Bronchial epithelial cell (primary cell): Measurements from ENCODE around the gene CORO2B. TPM values are rescaled to one million over a fixed set of nuclear protein-coding genes. Genes with fewer than 3 reads are reported as not detected.
"Not testable (repeated sequence)": the region's sequence is repeated elsewhere in the genome, so short reads cannot be mapped to it uniquely, and the experiment has no call there.

Experiments used
- DNase-seq: peaks from one replicate; pipeline ENCODE4 v3.0.0-alpha.2; 2010; ENCODE audit warnings: low read depth
- FAIRE-seq: peaks from 2 replicates; lab custom pipeline; 2011; peaks lifted over from hg19 to GRCh38; lab: Jason Lieb, UNC
- H3K27me3 ChIP-seq: 2 replicates; pipeline ENCODE4 v1.5.1; 2011; ENCODE audit warnings: low read length; ENCODE audit not compliant: control insufficient read depth, insufficient read depth
- H3K36me3 ChIP-seq: 2 replicates; pipeline ENCODE4 v1.5.1; 2011; ENCODE audit warnings: low read length; ENCODE audit not compliant: control insufficient read depth, insufficient read depth
- H3K4me3 ChIP-seq: 2 replicates; pipeline ENCODE4 v1.5.1; 2011; ENCODE audit warnings: mild to moderate bottlenecking, low read depth, low read length, control low read depth
- total RNA-seq: library from RNA; depleted of rRNA; stranded (reverse); fragments of >200 nt; gene quantifications from 2 replicates; pipeline ENCODE4 v1.2.1, GENCODE V29; 2014
- TF ChIP-seq, protein P1 (sequence below): IDR thresholded peaks from 2 replicates; pipeline ENCODE4 v1.5.1; 2011; ENCODE audit warnings: mild to moderate bottlenecking, moderate library complexity, low read length, control low read depth, inconsistent platforms; ENCODE audit not compliant: insufficient read depth, severe bottlenecking

CORO2B gene
- total RNA-seq, 1 donor from 2014 or later = under 0.01 TPM

DNA sequence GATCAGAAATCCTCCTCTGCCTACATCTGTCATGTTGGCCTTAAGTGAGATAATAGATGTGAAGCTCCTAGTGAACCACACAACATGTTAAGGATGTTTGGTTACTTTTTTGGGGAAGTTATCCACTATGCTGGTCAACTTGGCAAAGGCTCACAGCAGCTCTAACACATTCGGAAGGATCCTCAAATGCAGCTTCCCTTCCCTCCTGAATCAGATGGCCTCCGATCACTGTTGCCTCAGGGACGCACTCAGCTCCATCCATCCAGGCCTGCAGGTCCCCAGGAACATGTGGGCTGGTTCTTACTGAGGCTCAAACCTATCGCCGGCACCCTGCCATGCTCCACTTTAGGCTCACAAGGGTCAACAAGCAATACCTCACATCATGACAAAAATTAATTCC is 67.9 kb downstream of the CORO2B start:
- H3K36me3 ChIP-seq = no peaks in the 10 kb centered on the region
- TF ChIP-seq, protein P1, sequence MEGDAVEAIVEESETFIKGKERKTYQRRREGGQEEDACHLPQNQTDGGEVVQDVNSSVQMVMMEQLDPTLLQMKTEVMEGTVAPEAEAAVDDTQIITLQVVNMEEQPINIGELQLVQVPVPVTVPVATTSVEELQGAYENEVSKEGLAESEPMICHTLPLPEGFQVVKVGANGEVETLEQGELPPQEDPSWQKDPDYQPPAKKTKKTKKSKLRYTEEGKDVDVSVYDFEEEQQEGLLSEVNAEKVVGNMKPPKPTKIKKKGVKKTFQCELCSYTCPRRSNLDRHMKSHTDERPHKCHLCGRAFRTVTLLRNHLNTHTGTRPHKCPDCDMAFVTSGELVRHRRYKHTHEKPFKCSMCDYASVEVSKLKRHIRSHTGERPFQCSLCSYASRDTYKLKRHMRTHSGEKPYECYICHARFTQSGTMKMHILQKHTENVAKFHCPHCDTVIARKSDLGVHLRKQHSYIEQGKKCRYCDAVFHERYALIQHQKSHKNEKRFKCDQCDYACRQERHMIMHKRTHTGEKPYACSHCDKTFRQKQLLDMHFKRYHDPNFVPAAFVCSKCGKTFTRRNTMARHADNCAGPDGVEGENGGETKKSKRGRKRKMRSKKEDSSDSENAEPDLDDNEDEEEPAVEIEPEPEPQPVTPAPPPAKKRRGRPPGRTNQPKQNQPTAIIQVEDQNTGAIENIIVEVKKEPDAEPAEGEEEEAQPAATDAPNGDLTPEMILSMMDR = no peak
- FAIRE-seq (no peak), DNase-seq (no peak)
- no peaks in the 10 kb centered on the region for H3K27me3 ChIP-seq
- H3K4me3 ChIP-seq = no peak overlapping the region

DNA sequence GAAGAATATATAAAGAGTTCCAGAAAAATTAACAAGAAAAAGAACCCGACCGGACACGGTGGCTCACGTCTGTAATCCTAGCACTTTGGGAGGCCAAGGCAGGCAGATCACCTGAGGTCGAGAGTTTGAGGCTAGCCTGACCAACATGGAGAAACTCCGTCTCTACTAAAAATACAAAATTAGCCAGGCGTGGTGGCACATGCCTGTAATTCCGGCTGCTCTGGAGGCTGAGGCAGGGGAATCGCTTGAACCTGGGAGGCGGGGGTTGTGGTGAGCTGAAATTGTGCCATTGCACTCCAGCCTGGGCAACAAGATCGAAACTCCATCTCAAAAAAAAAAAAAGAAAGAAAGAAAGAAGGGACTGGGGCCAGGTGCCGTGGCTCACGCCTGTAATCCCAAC is 68.6 kb downstream of the CORO2B start:
- not testable (repeated sequence) for H3K36me3 ChIP-seq, DNase-seq, FAIRE-seq, H3K4me3 ChIP-seq, H3K27me3 ChIP-seq

DNA sequence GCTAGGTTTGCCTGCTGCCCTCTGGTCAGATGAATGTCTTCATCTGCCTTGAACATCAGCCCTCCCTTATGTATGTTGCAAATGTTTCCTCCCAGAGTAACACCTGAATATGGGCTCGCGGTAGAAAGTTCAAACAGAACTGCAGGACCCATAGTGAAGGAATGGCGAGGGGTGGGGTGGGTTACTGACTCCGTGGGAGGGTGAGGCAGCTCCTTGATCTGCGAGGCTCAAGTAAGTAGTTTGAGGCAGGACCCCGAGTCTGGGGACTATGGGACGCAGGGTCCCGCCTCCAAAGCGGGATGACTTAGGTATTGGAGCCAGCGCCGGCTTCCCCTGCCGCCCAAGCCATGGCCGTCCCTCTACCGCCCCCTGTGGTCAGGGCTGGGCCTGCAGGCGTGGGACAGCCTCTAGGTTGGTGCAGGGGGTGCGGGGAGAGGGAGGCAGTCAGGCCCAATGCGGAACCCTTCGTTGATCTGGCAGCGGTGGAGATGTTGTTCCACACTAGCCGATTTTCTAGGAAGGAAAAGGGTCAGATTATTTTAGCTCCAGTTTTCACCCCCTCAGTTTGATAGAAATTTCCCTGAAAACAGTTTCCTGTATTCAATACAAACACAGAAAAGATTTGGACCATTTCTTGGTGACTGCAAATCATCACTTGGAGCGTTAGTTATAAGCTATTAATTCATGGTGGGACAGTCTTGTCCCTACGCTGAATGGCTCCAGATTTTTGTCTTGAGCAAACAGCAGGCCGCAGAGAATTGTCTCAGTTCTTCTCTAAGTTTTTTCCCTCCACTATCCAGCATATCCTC is 72.3 kb downstream of the CORO2B start:
- Histone ChIP-seq H3K27me3 (no peaks in the 10 kb centered on the region), H3K4me3 (no peak overlapping the region), H3K36me3 (no peaks in the 10 kb centered on the region)
- FAIRE-seq = no peak
- TF ChIP-seq, protein P1 = peak; percentile 65
- DNase-seq = no peak

DNA sequence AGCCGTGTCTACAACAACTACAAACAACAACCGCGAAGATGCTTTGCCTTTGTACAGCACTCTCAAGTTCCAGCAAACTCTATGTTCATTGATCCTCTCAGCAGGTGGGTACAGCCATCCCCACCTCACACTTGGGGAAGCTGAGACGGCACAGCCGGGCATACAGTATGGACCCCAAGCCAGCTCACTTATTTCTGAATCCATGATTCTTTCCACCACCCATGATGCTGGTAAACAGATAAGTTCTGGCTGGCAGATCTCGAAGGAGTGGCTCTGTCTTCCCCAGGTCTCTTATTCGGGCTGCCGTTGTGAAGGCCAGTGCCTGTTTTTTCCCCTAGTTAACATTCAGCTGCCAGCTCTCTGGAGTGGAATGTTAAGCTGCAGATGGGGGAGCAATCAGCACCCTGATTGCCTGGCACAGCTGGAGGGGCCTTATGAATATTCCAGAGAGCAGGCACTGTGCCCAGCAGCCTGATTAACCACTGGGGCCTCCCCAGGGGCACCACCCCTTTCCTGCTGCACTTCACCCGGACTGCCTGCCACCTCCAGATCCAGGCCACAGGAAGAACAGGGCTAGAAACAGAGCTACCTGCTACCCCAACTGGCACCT is 73.2 kb downstream of the CORO2B start:
- FAIRE-seq (no peak), DNase-seq (peak; percentile 20)
- H3K4me3 ChIP-seq = no peak overlapping the region
- H3K27me3 ChIP-seq = no peaks in the 10 kb centered on the region
- H3K36me3 ChIP-seq = no peaks in the 10 kb centered on the region
- TF ChIP-seq, protein P1 = no peak

DNA sequence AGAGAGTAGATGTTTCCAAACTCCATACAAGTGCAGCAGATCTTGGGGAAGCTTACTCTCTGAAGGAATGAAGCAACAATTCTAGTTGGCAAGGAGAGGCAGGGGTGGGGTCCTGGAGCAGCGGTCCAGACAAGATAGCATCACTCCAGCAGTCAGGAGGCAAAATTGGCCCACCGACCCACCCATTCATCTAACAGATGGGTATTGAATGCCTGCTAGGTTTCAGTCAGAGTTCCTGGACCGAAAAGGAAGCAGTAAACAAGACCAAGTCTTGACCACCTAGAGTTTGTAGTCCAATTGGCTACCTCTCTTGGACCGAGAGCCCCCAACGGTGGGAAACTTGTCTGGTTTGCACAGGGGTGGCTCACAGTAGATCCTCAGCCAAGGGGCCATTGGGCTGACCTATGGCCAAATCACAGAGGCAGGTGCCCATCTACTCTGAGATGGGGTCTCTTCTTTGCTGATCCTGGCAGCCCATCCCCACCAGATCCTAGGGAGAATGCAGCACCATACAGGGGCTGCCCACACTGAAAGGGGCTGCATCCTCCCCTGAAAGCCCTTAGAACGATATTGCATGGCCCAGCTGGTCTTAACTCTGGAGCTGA is 74.3 kb downstream of the CORO2B start:
- TF ChIP-seq, protein P1 = no peak
- DNase-seq (no peak), FAIRE-seq (peak; percentile 28)
- H3K4me3 ChIP-seq = no peak overlapping the region
- H3K27me3 ChIP-seq = no peaks in the 10 kb centered on the region
- H3K36me3 ChIP-seq = no peaks in the 10 kb centered on the region

DNA sequence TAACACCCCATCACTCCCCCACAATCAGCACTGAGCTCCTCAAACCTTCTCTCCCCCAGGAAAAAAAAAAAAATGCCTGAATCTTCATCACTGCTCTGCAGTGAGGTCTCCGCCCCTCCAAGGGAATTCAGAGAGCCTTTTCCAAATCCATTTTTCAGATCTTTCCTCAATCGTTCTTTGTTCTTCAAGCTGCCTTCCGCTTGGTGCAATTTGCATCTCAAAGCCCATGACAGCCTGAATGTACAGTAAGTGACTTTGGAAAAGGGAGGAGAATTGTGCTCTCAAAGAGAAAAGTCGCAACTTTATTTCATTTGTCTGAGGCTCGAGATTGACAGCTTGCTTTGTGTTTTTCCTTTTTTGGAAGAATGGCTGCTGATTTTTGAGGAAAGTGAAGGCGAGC is 75.0 kb downstream of the CORO2B start:
- H3K4me3 ChIP-seq = no peak overlapping the region
- TF ChIP-seq, protein P1 = no peak
- no peak for DNase-seq
- no peaks in the 10 kb centered on the region for H3K36me3 ChIP-seq
- no peaks in the 10 kb centered on the region for H3K27me3 ChIP-seq
- no peak for FAIRE-seq
